Measurements from ENCODE around the gene MIA.

- TF ChIP-seq TEAD4 (IDR thresholded peaks at IDR 0.05; ENCODE audit: low read depth, low read length) (no peak), NRF1 (IDR thresholded peaks at IDR 0.05; ENCODE audit: low read depth, low read length) (no peak), SRF (IDR thresholded peaks at IDR 0.05; ENCODE audit: low read depth, low read length) (no peak), JUN (IDR thresholded peaks at IDR 0.05; ENCODE audit: low read depth, low read length) (no peak), SUZ12 (IDR thresholded peaks at IDR 0.05; ENCODE audit: low read length) (no peak), YY1 (IDR thresholded peaks at IDR 0.05; ENCODE audit: low read depth, low read length) (no peak), EP300 (IDR thresholded peaks at IDR 0.05; ENCODE audit: borderline replicate concordance in 1 of 2, low read depth in 2 of 2, low read length in 2 of 2) (no peak), EZH2 (IDR thresholded peaks at IDR 0.05; ENCODE audit: low read depth, low read length, severe bottlenecking) (no peak), USF2 (IDR thresholded peaks at IDR 0.05; ENCODE audit: low read length) (no peak)
- TF ChIP-seq, protein P1, sequence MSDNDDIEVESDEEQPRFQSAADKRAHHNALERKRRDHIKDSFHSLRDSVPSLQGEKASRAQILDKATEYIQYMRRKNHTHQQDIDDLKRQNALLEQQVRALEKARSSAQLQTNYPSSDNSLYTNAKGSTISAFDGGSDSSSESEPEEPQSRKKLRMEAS (IDR thresholded peaks at IDR 0.05): no peak
These were observed 16.0 kb upstream of the MIA start for GRCh38 chr19:40759352-40759751.

All from H1 (cell line).